CD4-positive, alpha-beta T cell treated with Interferon gamma for 1 hour (primary cell): Measurements from ENCODE around the gene CRACDL.

Experiments used
- DNase-seq: peaks from one replicate; pipeline ENCODE4 v3.0.0-alpha.2; 2020

Gene CRACDL

GRCh38 chr2:98822301-98823164 is 113.5 kb downstream of the CRACDL start:
- DNase-seq = peak; percentile 61

GRCh38 chr2:98821629-98822135 is 114.3 kb downstream of the CRACDL start:
- no peak for DNase-seq

GRCh38 chr2:98819231-98819766 is 116.7 kb downstream of the CRACDL start:
- no peak for DNase-seq

GRCh38 chr2:98818164-98818563 is 117.9 kb downstream of the CRACDL start:
- DNase-seq = no peak

GRCh38 chr2:98816281-98816680 is 119.7 kb downstream of the CRACDL start:
- DNase-seq = no peak

GRCh38 chr2:98815795-98816194 is 120.2 kb downstream of the CRACDL start:
- no peak for DNase-seq

- DNase-seq = no peak
Measured at GRCh38 chr2:98811766-98812165, 124.3 kb downstream of the CRACDL start.

- no peak for DNase-seq
Measured at GRCh38 chr2:98810588-98810928, 125.5 kb downstream of the CRACDL start.

- no peak for DNase-seq
Measured at GRCh38 chr2:98809878-98810587, 126.0 kb downstream of the CRACDL start.

- no peak for DNase-seq
Measured at GRCh38 chr2:98809116-98809515, 126.9 kb downstream of the CRACDL start.

- DNase-seq = no peak
Measured at GRCh38 chr2:98808546-98808945, 127.5 kb downstream of the CRACDL start.

GRCh38 chr2:98807929-98808328 is 128.1 kb downstream of the CRACDL start:
- DNase-seq = no peak

GRCh38 chr2:98807221-98807620 is 128.8 kb downstream of the CRACDL start:
- no peak for DNase-seq

- no peak for DNase-seq
Measured at GRCh38 chr2:98806236-98806697, 129.8 kb downstream of the CRACDL start.

GRCh38 chr2:98805412-98806171 is 130.4 kb downstream of the CRACDL start:
- peak; percentile 38 for DNase-seq

GRCh38 chr2:98804736-98805135 is 131.3 kb downstream of the CRACDL start:
- DNase-seq = no peak

GRCh38 chr2:98804265-98804650 is 131.8 kb downstream of the CRACDL start:
- DNase-seq = no peak

GRCh38 chr2:98803405-98804264 is 132.4 kb downstream of the CRACDL start:
- no peak for DNase-seq

GRCh38 chr2:98802344-98802743 is 133.7 kb downstream of the CRACDL start:
- DNase-seq = no peak

- no peak for DNase-seq
Measured at GRCh38 chr2:98801921-98802321, 134.1 kb downstream of the CRACDL start.

- DNase-seq = no peak
Measured at GRCh38 chr2:98801286-98801685, 134.7 kb downstream of the CRACDL start.
